Coronary artery (tissue), 2 donors: Measurements from ENCODE around the gene NEK9.
A peak's percentile ranks its signal among the peaks of the same experiment; 100 is the strongest.

Experiments used
- DNase-seq: peaks from one replicate; pipeline ENCODE4 v3.0.0-alpha.2; 2017; ENCODE audit warnings: low spot score
- H3K27ac ChIP-seq, 2 donors: fragments of 200-600 bp; sonication (generic); one replicate each; pipeline ENCODE4 v1.5.1; 2016 to 2019
- H3K4me3 ChIP-seq: fragments of 200-600 bp; sonication (generic); 2 replicates; pipeline ENCODE4 v1.5.1; 2016; ENCODE audit warnings: mild to moderate bottlenecking, moderate library complexity
- TF ChIP-seq, protein P1 (sequence below): fragments of 200-600 bp; sonication (generic); IDR thresholded peaks from one replicate; pipeline ENCODE4 v1.5.1; 2019; ENCODE audit warnings: antibody characterized with exemption

Gene NEK9

DNA sequence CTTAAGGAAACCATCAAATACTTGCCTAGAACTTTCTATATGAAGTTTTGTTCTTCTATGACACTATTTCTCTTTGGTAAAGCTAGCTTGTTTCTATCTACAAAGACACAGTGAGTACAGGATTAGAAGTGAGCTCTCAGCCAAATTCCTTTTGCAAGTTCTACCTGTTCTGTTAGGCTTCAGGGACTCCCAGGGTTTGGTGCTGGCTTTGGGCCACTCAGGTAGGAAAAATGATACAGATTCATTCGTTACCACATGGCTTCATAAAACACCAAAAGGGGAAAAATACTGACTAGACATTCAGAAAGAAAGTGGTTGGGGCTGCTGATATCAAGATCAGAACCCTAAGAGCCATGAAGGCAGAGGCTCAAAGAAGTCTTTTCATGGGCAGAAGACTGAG, 43.6 kb downstream of the NEK9 start:
- H3K27ac ChIP-seq: no peak overlapping the region
- DNase-seq: no peak

GRCh38 chr14:75081660-75082229, 45.1 kb downstream of the NEK9 start:
- DNase-seq: no peak
- no peak overlapping the region for H3K27ac ChIP-seq
- TF ChIP-seq, protein P1, sequence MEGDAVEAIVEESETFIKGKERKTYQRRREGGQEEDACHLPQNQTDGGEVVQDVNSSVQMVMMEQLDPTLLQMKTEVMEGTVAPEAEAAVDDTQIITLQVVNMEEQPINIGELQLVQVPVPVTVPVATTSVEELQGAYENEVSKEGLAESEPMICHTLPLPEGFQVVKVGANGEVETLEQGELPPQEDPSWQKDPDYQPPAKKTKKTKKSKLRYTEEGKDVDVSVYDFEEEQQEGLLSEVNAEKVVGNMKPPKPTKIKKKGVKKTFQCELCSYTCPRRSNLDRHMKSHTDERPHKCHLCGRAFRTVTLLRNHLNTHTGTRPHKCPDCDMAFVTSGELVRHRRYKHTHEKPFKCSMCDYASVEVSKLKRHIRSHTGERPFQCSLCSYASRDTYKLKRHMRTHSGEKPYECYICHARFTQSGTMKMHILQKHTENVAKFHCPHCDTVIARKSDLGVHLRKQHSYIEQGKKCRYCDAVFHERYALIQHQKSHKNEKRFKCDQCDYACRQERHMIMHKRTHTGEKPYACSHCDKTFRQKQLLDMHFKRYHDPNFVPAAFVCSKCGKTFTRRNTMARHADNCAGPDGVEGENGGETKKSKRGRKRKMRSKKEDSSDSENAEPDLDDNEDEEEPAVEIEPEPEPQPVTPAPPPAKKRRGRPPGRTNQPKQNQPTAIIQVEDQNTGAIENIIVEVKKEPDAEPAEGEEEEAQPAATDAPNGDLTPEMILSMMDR: no peak
- H3K4me3 ChIP-seq: no peak overlapping the region

More for the DNA sequence above, 43.6 kb downstream of the NEK9 start:
- H3K4me3 ChIP-seq: no peak overlapping the region
- TF ChIP-seq, protein P1: no peak

DNA sequence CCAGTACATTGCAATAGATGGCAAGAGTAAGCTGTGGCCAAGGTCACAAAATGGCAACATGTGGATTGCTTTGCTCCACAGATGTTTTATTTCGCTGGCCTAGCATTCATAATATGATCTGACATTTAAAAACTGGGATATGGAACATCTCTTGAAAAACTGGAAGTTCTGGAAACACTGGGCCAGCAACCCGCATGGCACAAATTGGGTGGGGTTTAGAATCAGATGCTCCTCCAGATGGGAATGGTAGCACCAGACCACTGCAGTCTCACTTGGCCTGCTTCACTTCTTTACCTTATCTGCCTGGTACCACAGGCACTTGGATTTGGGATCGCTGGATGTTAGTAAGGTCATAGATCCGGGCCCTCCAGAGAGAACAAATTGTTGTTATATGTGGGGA, 47.3 kb downstream of the NEK9 start:
- Histone ChIP-seq H3K4me3 (no peak overlapping the region), H3K27ac (no peak overlapping the region)
- DNase-seq: no peak
- TF ChIP-seq, protein P1: no peak

- Histone ChIP-seq H3K4me3 (no peak overlapping the region), H3K27ac (no peak overlapping the region)
- TF ChIP-seq, protein P1: no peak
- no peak for DNase-seq
These were observed 49.1 kb downstream of the NEK9 start for GRCh38 chr14:75077794-75078193.

GRCh38 chr14:75070383-75070782, 56.5 kb downstream of the NEK9 start:
- no peak for DNase-seq
- TF ChIP-seq, protein P1: no peak
- Histone ChIP-seq H3K4me3 (no peak overlapping the region), H3K27ac (peak overlapping the region; percentile 50 to 91)

- DNase-seq: no peak
- H3K4me3 ChIP-seq: peak overlapping the region; percentile 63
- TF ChIP-seq, protein P1: no peak
- peak overlapping the region; percentile 50 to 91 for H3K27ac ChIP-seq
These were observed 57.1 kb downstream of the NEK9 start for GRCh38 chr14:75069811-75070145.

GRCh38 chr14:75069121-75069810, 57.6 kb downstream of the NEK9 start, which contains the start of gene ZC2HC1C:
Gene ZC2HC1C (plus strand): TSS chr14:75069641. CDS start chr14:75070574, 933 bp downstream.
- TF ChIP-seq, protein P1: no peak
- peak within 1 kb of the TSS; percentile 50 to 91 for H3K27ac ChIP-seq
- peak; percentile 98 for DNase-seq
- H3K4me3 ChIP-seq: peak within 1 kb of the TSS; percentile 63
